K562 (cell line): ENCODE data around the gene MCFD2. TPM values are rescaled to one million over a fixed set of nuclear protein-coding genes. Genes with fewer than 3 reads are reported as not detected.

ENCODE experiments used
- CBFB ChIP-seq: sonication (generic); formaldehyde crosslinking; IDR thresholded peaks from 2 replicates; pipeline ENCODE4 v1.4.0; 2020; ENCODE audit warnings: mild to moderate bottlenecking, missing genetic modification reagents
- CCAR2 ChIP-seq: fragments of 200-400 bp; formaldehyde crosslinking; IDR thresholded peaks from 2 replicates; pipeline ENCODE4 v1.6.1; 2017; ENCODE audit warnings: mild to moderate bottlenecking, low read depth, low read length
- HLTF ChIP-seq: fragments of 450-650 bp; IDR thresholded peaks from 2 replicates; pipeline ENCODE4 v1.6.1; 2016
- HNRNPUL1 ChIP-seq: fragments of 200-400 bp; formaldehyde crosslinking; IDR thresholded peaks from 2 replicates; pipeline ENCODE4 v1.6.1; 2017; ENCODE audit warnings: low read length
- ILF3 ChIP-seq: fragments of 450-650 bp; IDR thresholded peaks from 2 replicates; pipeline ENCODE4 v1.6.1; 2018; ENCODE audit warnings: antibody characterized with exemption, mild to moderate bottlenecking, moderate library complexity, borderline replicate concordance
- KDM2B ChIP-seq: fragments of 250-450 bp; sonication (Bioruptor Pico); IDR thresholded peaks from 2 replicates; pipeline ENCODE4 v1.8.0; 2021; ENCODE audit warnings: mild to moderate bottlenecking, moderate library complexity
- MTA2 ChIP-seq: fragments of 450-650 bp; IDR thresholded peaks from 2 replicates; pipeline ENCODE4 v1.6.1; 2016; ENCODE audit warnings: low read depth
- NFIX ChIP-seq: fragments of 250-450 bp; sonication (Bioruptor Pico); IDR thresholded peaks from 2 replicates; pipeline ENCODE4 v1.4.0; 2020; ENCODE audit warnings: low read depth, mild to moderate bottlenecking, moderate library complexity
- NKRF ChIP-seq: fragments of 450-650 bp; IDR thresholded peaks from 2 replicates; pipeline ENCODE4 v1.6.1; 2016; ENCODE audit warnings: borderline replicate concordance
- RB1 ChIP-seq: fragments of 450-650 bp; IDR thresholded peaks from 2 replicates; pipeline ENCODE4 v1.6.1; 2017; ENCODE audit warnings: low read depth, mild to moderate bottlenecking
- SETDB1 ChIP-seq: IDR thresholded peaks from one replicate; pipeline ENCODE4 v1.6.1; 2012; ENCODE audit warnings: low read length, control low read depth, inconsistent platforms
- SMARCA5 ChIP-seq: fragments of 450-650 bp; IDR thresholded peaks from 2 replicates; pipeline ENCODE4 v1.6.1; 2016
- SRF ChIP-seq, 2 experiments: fragments of 250-450, 450-650 bp in 1 of 2; sonication (Bioruptor Pico) in 1 of 2; sonication (generic) in 1 of 2; formaldehyde crosslinking; IDR thresholded peaks; 2 replicates each; pipeline versions ENCODE4 v1.5.0 to v1.5.1; 2020 to 2022; ENCODE audit warnings: mild to moderate bottlenecking in 1 of 2, missing genetic modification reagents in 1 of 2
- TCF3 ChIP-seq: sonication (generic); formaldehyde crosslinking; IDR thresholded peaks from 2 replicates; pipeline ENCODE4 v1.4.0; 2020; ENCODE audit warnings: mild to moderate bottlenecking, missing genetic modification reagents
- TEAD4 ChIP-seq, 2 experiments: sonication (generic) in 1 of 2; formaldehyde crosslinking in 1 of 2; IDR thresholded peaks; 2 replicates each; pipeline versions ENCODE4 v1.6.1 to v1.8.0; 2012 to 2022; ENCODE audit warnings: borderline replicate concordance in 1 of 2, inconsistent platforms in 1 of 2, low read length in 1 of 2, mild to moderate bottlenecking in 1 of 2, missing genetic modification reagents in 1 of 2
- ZC3H11A ChIP-seq: IDR thresholded peaks from 2 replicates; pipeline ENCODE4 v1.6.1; 2012; ENCODE audit warnings: low read depth, low read length, improper control_type of control experiment
- ZNF436 ChIP-seq: fragments of 250-450, 450-650 bp; sonication (Bioruptor Pico); formaldehyde crosslinking; IDR thresholded peaks from 2 replicates; pipeline ENCODE4 v1.7.0; 2020; ENCODE audit warnings: mild to moderate bottlenecking
- ZNF707 ChIP-seq: fragments of 250-450 bp; sonication (Bioruptor Pico); conservative IDR thresholded peaks from 2 replicates; pipeline ENCODE4 v1.8.0; 2022; ENCODE audit warnings: inconsistent platforms, mild to moderate bottlenecking, moderate library complexity
- polyA plus RNA-seq, 8 experiments: library from polyadenylated mRNA; depleted of rRNA in 4 of 8; stranded (reverse) in 5 of 8; unstranded in 3 of 8; fragments of >200 nt; fragmentation: Nextera tagmentation in 2 of 8; fragmentation: Illumina TruSeq in 1 of 8; extraction: Ambion mirVana in 2 of 8; extraction: Trizol in 1 of 8; gene quantifications; 2 replicates each; pipeline versions ENCODE4 v1.2.1 to v1.2.3, GENCODE V29; 2011 to 2014; ENCODE audit warnings: inconsistent platforms in 1 of 8, missing spikeins in 1 of 8
- total RNA-seq, 7 experiments: library from RNA; depleted of rRNA in 6 of 7; stranded (reverse); fragments of >200 nt in 6 of 7; fragmentation: Illumina TruSeq in 2 of 7; extraction: Trizol in 2 of 7; gene quantifications; 2 replicates each; pipeline versions ENCODE4 v1.2.1 to v1.2.3, GENCODE V29; 2011 to 2021; ENCODE audit warnings: low replicate concordance in 1 of 7
- TF ChIP-seq, protein P1 (sequence below), 3 experiments: fragments of 200-800 bp in 1 of 3; fragments of 250-450 bp in 1 of 3; fragments of 450-650 bp in 1 of 3; sonication (Bioruptor Pico) in 1 of 3; sonication (Bioruptor generic) in 1 of 3; formaldehyde crosslinking in 1 of 3; IDR thresholded peaks; 2 replicates each; pipeline versions ENCODE4 v1.6.1 to v1.8.0; 2016 to 2022; ENCODE audit warnings: mild to moderate bottlenecking in 2 of 3, missing genetic modification characterization in 2 of 3, missing compliant biosample characterization in 1 of 3, moderate library complexity in 1 of 3
- TF ChIP-seq, protein P2 (sequence below): sonication (generic); formaldehyde crosslinking; IDR thresholded peaks from 2 replicates; pipeline ENCODE4 v1.8.1; 2022; ENCODE audit warnings: missing genetic modification reagents

The MCFD2 gene
- total and polyA plus RNA-seq, 9 of the 15 experiments (the other 6 are each of a cell fraction or from before 2014, with no cell fraction given) = 78.6 to 237 (median 123) TPM

DNA sequence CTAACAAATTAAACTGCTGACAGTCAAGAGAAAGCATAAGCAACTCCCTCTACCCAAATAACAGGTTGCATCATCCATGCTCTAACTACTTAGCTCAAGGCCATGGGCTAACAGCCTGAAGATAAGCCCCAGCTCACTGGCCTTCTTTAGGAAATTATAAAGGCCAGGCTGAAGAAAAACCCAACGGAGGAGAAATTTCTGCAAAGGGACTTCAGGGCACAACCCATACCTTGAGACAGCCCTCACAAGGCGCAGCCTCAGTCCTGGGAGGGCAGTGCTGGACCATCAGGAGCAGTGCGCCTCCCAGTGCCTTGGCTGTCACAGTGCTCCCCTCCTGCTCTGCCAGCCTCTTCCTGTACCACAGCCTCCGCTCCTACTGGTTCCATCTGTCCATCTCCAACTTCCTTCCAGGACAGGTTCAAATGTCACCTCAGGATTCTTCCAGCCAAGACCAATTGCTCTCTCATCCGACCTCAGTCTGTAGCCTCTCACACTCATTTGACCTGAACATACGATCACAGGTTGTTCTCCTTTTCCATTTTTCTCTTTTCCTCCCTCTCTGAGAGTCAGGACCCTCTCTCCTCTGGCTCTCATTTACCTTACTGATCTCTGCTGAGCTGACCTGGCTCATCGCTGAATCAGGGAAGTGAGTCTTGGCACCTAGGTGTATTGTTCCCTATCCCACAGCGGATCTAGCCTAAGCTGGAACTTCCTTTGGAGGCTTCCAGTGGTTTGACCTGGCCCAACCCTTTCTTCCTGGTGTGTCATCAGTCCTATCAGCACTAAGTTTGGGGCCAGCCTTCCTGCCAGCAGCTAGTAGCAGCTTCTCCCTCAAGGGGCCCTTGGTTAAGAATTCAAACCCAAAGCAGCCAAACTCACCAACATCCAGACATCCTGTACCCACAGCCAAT, 1.9 kb downstream of the MCFD2 start (continued):
- TF ChIP-seq, protein P1, sequence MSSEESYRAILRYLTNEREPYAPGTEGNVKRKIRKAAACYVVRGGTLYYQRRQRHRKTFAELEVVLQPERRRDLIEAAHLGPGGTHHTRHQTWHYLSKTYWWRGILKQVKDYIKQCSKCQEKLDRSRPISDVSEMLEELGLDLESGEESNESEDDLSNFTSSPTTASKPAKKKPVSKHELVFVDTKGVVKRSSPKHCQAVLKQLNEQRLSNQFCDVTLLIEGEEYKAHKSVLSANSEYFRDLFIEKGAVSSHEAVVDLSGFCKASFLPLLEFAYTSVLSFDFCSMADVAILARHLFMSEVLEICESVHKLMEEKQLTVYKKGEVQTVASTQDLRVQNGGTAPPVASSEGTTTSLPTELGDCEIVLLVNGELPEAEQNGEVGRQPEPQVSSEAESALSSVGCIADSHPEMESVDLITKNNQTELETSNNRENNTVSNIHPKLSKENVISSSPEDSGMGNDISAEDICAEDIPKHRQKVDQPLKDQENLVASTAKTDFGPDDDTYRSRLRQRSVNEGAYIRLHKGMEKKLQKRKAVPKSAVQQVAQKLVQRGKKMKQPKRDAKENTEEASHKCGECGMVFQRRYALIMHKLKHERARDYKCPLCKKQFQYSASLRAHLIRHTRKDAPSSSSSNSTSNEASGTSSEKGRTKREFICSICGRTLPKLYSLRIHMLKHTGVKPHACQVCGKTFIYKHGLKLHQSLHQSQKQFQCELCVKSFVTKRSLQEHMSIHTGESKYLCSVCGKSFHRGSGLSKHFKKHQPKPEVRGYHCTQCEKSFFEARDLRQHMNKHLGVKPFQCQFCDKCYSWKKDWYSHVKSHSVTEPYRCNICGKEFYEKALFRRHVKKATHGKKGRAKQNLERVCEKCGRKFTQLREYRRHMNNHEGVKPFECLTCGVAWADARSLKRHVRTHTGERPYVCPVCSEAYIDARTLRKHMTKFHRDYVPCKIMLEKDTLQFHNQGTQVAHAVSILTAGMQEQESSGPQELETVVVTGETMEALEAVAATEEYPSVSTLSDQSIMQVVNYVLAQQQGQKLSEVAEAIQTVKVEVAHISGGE (CRISPR knock-in tag; IDR thresholded peaks at IDR 0.05) = no peak
- TF ChIP-seq ZNF707 (CRISPR knock-in tag) (no peak), SRF (CRISPR knock-in tag; IDR thresholded peaks at IDR 0.05) (peak in 1 of 2 experiments; percentile 64; a peak in 1 of 4 replicates), CBFB (CRISPR knock-in tag) (no peak), SMARCA5 (peak; percentile 32; the same call in 1 of the 2 replicates), ZNF436 (no peak; the same call in 1 of the 2 replicates), NKRF (0 out of 2 replicates have a peak, but pooled peaks have one; percentile 26), ZC3H11A (no peak), SETDB1 (no peak), NFIX (CRISPR knock-in tag) (no peak), ILF3 (no peak), MTA2 (no peak), CCAR2 (no peak), TCF3 (0 out of 2 replicates have a peak, but pooled peaks have one; percentile 24), HLTF (peak; percentile 76; the same call in 1 of the 2 replicates), KDM2B (CRISPR knock-in tag) (no peak), HNRNPUL1 (no peak), RB1 (no peak), TEAD4 (IDR thresholded peaks at IDR 0.05; ENCODE audit: low read length) (no peak), TEAD4 (CRISPR knock-in tag; IDR thresholded peaks at IDR 0.05; ENCODE audit: borderline replicate concordance) (no peak)
- TF ChIP-seq, protein P2, sequence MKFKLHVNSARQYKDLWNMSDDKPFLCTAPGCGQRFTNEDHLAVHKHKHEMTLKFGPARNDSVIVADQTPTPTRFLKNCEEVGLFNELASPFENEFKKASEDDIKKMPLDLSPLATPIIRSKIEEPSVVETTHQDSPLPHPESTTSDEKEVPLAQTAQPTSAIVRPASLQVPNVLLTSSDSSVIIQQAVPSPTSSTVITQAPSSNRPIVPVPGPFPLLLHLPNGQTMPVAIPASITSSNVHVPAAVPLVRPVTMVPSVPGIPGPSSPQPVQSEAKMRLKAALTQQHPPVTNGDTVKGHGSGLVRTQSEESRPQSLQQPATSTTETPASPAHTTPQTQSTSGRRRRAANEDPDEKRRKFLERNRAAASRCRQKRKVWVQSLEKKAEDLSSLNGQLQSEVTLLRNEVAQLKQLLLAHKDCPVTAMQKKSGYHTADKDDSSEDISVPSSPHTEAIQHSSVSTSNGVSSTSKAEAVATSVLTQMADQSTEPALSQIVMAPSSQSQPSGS = no peak
